Ishikawa (cell line): ENCODE results near the gene MYCBPAP.

Experiments
- TAF1 ChIP-seq: IDR thresholded peaks from 2 replicates; pipeline ENCODE4 v1.6.1; 2012; ENCODE audit warnings: low read depth, mild to moderate bottlenecking
- TF ChIP-seq, protein P1 (sequence below): IDR thresholded peaks from 2 replicates; pipeline ENCODE4 v1.6.1; 2012; ENCODE audit warnings: low read depth, mild to moderate bottlenecking

GRCh38 chr17:50544516-50544915 lies 36.3 kb downstream of the MYCBPAP start:
- TF ChIP-seq, protein P1, sequence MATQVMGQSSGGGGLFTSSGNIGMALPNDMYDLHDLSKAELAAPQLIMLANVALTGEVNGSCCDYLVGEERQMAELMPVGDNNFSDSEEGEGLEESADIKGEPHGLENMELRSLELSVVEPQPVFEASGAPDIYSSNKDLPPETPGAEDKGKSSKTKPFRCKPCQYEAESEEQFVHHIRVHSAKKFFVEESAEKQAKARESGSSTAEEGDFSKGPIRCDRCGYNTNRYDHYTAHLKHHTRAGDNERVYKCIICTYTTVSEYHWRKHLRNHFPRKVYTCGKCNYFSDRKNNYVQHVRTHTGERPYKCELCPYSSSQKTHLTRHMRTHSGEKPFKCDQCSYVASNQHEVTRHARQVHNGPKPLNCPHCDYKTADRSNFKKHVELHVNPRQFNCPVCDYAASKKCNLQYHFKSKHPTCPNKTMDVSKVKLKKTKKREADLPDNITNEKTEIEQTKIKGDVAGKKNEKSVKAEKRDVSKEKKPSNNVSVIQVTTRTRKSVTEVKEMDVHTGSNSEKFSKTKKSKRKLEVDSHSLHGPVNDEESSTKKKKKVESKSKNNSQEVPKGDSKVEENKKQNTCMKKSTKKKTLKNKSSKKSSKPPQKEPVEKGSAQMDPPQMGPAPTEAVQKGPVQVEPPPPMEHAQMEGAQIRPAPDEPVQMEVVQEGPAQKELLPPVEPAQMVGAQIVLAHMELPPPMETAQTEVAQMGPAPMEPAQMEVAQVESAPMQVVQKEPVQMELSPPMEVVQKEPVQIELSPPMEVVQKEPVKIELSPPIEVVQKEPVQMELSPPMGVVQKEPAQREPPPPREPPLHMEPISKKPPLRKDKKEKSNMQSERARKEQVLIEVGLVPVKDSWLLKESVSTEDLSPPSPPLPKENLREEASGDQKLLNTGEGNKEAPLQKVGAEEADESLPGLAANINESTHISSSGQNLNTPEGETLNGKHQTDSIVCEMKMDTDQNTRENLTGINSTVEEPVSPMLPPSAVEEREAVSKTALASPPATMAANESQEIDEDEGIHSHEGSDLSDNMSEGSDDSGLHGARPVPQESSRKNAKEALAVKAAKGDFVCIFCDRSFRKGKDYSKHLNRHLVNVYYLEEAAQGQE: no peak
- TF ChIP-seq TAF1: no peak
